A673 (cell line): Measurements from ENCODE around the gene PRKCH.

Experiments
- CTCF ChIP-seq: fragments of 300-800, 200-600 bp; sonication (generic); conservative IDR thresholded peaks from 2 replicates; pipeline ENCODE4 v1.5.1; 2017; ENCODE audit warnings: low read depth, mild to moderate bottlenecking, antibody characterized with exemption, low read length, moderate library complexity, mixed read lengths
- EZH2 ChIP-seq: fragments of 200-600 bp; sonication (generic); IDR thresholded peaks from 2 replicates; pipeline ENCODE4 v1.6.1; 2017; ENCODE audit warnings: borderline replicate concordance, low read depth, mild to moderate bottlenecking, mixed read lengths, antibody characterized with exemption, low read length; ENCODE audit not compliant: poor library complexity, severe bottlenecking

GRCh38 chr14:61492474-61492873, 171.1 kb downstream of the PRKCH start:
- TF ChIP-seq CTCF (no peak), EZH2 (no peak)
